B cell (primary cell): ENCODE results near the gene FGD1. TPM values are rescaled to one million over a fixed set of nuclear protein-coding genes. Genes with fewer than 3 reads are reported as not detected.
"Not testable (repeated sequence)": the region's sequence is repeated elsewhere in the genome, so short reads cannot be mapped to it uniquely, and the experiment has no call there.

Experiments used
- ATAC-seq: fragments of 200-7000 bp; cut with Tn5 transposase; one replicate; pipeline ENCODE4 v1.10.0; 2021; ENCODE audit warnings: low read depth, mild to moderate bottlenecking, moderate number of reproducible peaks, moderate library complexity
- CTCF ChIA-PET: fragments of 350-600 bp; sonication (Branson Sonifier 250); formaldehyde crosslinking; loops from one replicate; lab custom pipeline; 2021; ENCODE audit warnings: antibody characterized with exemption, inconsistent platforms; lab: Charles Lee
- POLR2A ChIA-PET: fragments of 350-600 bp; sonication (Branson Sonifier 250); formaldehyde crosslinking; loops from one replicate; lab custom pipeline; 2021; ENCODE audit warnings: antibody characterized with exemption; lab: Charles Lee
- DNase-seq: peaks from one replicate; pipeline ENCODE4 v3.0.0; 2013
- H2AFZ ChIP-seq: 2 replicates; pipeline ENCODE4 v1.6.1; 2012; ENCODE audit warnings: mild to moderate bottlenecking, low read depth, low read length; ENCODE audit not compliant: insufficient read depth, poor library complexity, severe bottlenecking
- H3K27ac ChIP-seq, 2 donors: 1 replicate in 1 of 2; 2 replicates in 1 of 2; pipeline ENCODE4 v1.5.1; 2012 to 2013; ENCODE audit warnings: low read length in 2 of 2, mild to moderate bottlenecking in 2 of 2, moderate library complexity in 1 of 2
- H3K27me3 ChIP-seq, 4 experiments: fragments of 200-600 bp in 1 of 4; sonication (generic) in 1 of 4; replicated peaks in 1 of 4; 1 replicate in 2 of 4; 2 replicates in 2 of 4; pipeline versions ENCODE4 v1.6.1 to v1.7.0; 2013 to 2016; ENCODE audit warnings: low read length in 3 of 4, mild to moderate bottlenecking in 2 of 4, mixed read lengths in 1 of 4, moderate library complexity in 1 of 4; ENCODE audit not compliant: insufficient read depth in 4 of 4, control insufficient read depth in 3 of 4; ENCODE audit errors: control extremely low read depth in 1 of 4
- H3K36me3 ChIP-seq, 2 experiments: replicated peaks in 1 of 2; 1 replicate in 1 of 2; 2 replicates in 1 of 2; pipeline versions ENCODE4 v1.6.1 to v1.7.1; 2013; ENCODE audit warnings: low read length in 1 of 2; ENCODE audit not compliant: insufficient read depth in 2 of 2, control insufficient read depth in 1 of 2; ENCODE audit errors: control extremely low read depth in 1 of 2, extremely low read depth in 1 of 2
- H3K4me1 ChIP-seq, 2 donors: fragments of 200-600 bp in 1 of 2; sonication (generic) in 1 of 2; 1 replicate in 1 of 2; 2 replicates in 1 of 2; pipeline versions ENCODE4 v1.5.1 to v1.6.1; 2013 to 2017; ENCODE audit warnings: low read length in 2 of 2; ENCODE audit not compliant: control insufficient read depth in 2 of 2, insufficient read depth in 2 of 2
- H3K4me2 ChIP-seq: replicated peaks from 2 replicates; pipeline ENCODE3; 2012; ENCODE audit warnings: mild to moderate bottlenecking, low read depth, low read length; ENCODE audit not compliant: poor library complexity, severe bottlenecking
- H3K4me3 ChIP-seq, 5 experiments: fragments of 200-600 bp in 1 of 5; sonication (generic) in 1 of 5; 1 replicate in 3 of 5; 2 replicates in 2 of 5; pipeline versions ENCODE4 v1.5.1 to v1.7.0; 2011 to 2016; ENCODE audit warnings: low read length in 4 of 5, mild to moderate bottlenecking in 4 of 5, low read depth in 2 of 5, control low read depth in 1 of 5, moderate library complexity in 1 of 5; ENCODE audit not compliant: insufficient read depth in 1 of 5; ENCODE audit errors: control extremely low read depth in 1 of 5, extremely low read depth in 1 of 5
- H3K79me2 ChIP-seq: fragments of 200-600 bp; sonication (generic); one replicate; pipeline ENCODE4 v1.6.0; 2016; ENCODE audit warnings: low read length; ENCODE audit not compliant: control insufficient read depth, insufficient read depth
- H3K9ac ChIP-seq: fragments of 200-600 bp; sonication (generic); 2 replicates; pipeline ENCODE4 v1.6.1; 2017; ENCODE audit warnings: mild to moderate bottlenecking, low read length, moderate library complexity
- H3K9me3 ChIP-seq, 3 donors: one replicate each; pipeline versions ENCODE4 v1.6.1 to v1.7.1; 2013; ENCODE audit warnings: low read length in 2 of 3; ENCODE audit not compliant: control insufficient read depth in 2 of 3, insufficient read depth in 1 of 3; ENCODE audit errors: control extremely low read depth in 1 of 3
- H4K20me1 ChIP-seq: 2 replicates; pipeline ENCODE4 v1.6.0; 2012; ENCODE audit warnings: mild to moderate bottlenecking, low read length; ENCODE audit not compliant: insufficient read depth, control insufficient read depth, poor library complexity, severe bottlenecking
- H3K27ac Mint-ChIP-seq: one replicate; pipeline ENCODE4 v1.8.0; 2021; ENCODE audit warnings: mixed read lengths
- H3K27me3 Mint-ChIP-seq: one replicate; pipeline ENCODE4 v1.8.0; 2021; ENCODE audit warnings: mixed read lengths
- H3K4me1 Mint-ChIP-seq: one replicate; pipeline ENCODE4 v1.8.0; 2021; ENCODE audit warnings: mixed read lengths
- H3K4me3 Mint-ChIP-seq: one replicate; pipeline ENCODE4 v1.8.0; 2021; ENCODE audit warnings: mixed read lengths
- H3K9me3 Mint-ChIP-seq: one replicate; pipeline ENCODE4 v1.8.0; 2022; ENCODE audit warnings: mixed read lengths; ENCODE audit not compliant: insufficient read depth
- EZH2 ChIP-seq: IDR thresholded peaks from 2 replicates; pipeline ENCODE4 v1.6.1; 2012; ENCODE audit warnings: borderline replicate concordance, low read depth, mild to moderate bottlenecking, moderate library complexity, low read length; ENCODE audit not compliant: insufficient read depth, poor library complexity, severe bottlenecking
- WGBS: methylation state at CpG from one replicate; pipeline ENCODE4 v1.1.5; 2013; ENCODE audit warnings: missing lambda C conversion rate; ENCODE audit not compliant: insufficient coverage; 5-methylcytosine and 5-hydroxymethylcytosine counted together
- intact Hi-C: fragments of 100-400 bp; cut with micrococcal nuclease; formaldehyde crosslinking; loops from one replicate; pipeline ENCODE4 v1.10.0; 2022
- polyA minus RNA-seq: library from RNA; depleted of rRNA, polyadenylated mRNA; stranded (reverse); fragments of >200 nt; gene quantifications from 2 replicates; pipeline ENCODE4 v1.2.3, GENCODE V29; 2012
- polyA plus RNA-seq: library from polyadenylated mRNA; depleted of rRNA; stranded (reverse); fragments of >200 nt; gene quantifications from 2 replicates; pipeline ENCODE4 v1.2.3, GENCODE V29; 2012
- total RNA-seq, 2 donors: library from RNA; stranded (reverse); fragments of 120-200 nt in 1 of 2; gene quantifications; 1 replicate in 1 of 2; 2 replicates in 1 of 2; pipeline versions ENCODE4 v1.2.3 to v1.2.4, GENCODE V29; 2013 to 2022
- TF ChIP-seq, protein P1 (sequence below): fragments of 200-600 bp; IDR thresholded peaks from one replicate; pipeline ENCODE4 v1.8.0; 2022; ENCODE audit warnings: antibody characterized with exemption, mild to moderate bottlenecking

FGD1 gene
- total RNA-seq (0.12 and 0.20 TPM in 2 replicates), polyA plus RNA-seq (0.03 TPM in 1 of 2 replicates, not detected in the other), polyA minus RNA-seq (not detected in 2 replicates)
- total RNA-seq (2013): 0.12 TPM

DNA sequence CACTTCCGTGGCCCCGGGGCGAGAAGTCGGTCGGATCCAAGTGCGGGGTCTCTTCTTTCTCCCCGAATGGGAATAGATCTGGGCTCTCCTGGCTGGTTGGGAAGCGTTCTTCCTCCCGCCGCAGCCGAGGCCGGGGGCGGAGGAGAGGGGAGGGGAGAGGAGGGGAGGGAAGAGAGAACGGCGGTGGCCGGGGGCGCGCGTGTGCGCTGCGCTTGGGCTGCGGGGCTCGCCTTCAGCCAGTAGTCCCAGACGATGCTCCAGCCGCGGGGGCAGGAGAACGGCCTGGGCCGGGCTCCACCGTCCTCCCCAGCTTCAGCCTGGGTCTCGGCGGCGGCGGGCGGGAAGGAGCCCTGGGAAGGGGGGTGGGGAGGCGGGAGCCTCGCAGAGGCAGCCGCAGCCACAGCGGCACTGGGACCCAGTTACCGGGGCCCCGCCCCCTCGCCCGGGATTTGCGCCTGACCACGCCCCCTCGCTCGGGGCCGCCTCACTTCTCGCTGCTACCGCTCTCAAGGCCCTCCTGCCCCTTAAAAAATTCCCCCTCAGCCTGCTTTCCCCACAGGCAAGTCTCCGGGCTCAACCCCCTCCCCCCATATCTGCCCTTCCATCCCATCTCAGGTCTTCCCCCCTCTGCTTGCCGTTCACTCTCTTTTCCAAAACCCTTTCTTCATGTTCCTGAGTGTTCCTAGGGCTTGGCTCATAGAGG is at the start of gene FGD1:
TSS of gene FGD1 (minus strand) at position 421 of the 703 bp plus-strand sequence. CDS start 802 bp downstream, outside the sequence.
- Histone ChIP-seq H3K27ac (no peak within 1 kb of the TSS), H2AFZ (peak within 1 kb of the TSS; percentile 72), H4K20me1 (no peaks in the 10 kb centered on the region), H3K4me1 (peaks cover 3% of the 10 kb centered on the region in 2 donors), H3K9ac (peak within 1 kb of the TSS; percentile 57), H3K79me2 (no peaks in the 10 kb centered on the region), H3K4me3 (peak within 1 kb of the TSS in 4 of 5 experiments; percentile 32 to 58 (median 49)), H3K4me2 (peak within 1 kb of the TSS; percentile 80), H3K27me3 (peaks cover 0 to 18% (median 4%) of the 10 kb centered on the region in 4 experiments), H3K36me3 (no peaks in the 10 kb centered on the region), H3K9me3 (no peaks in the 10 kb centered on the region)
- 3% methylated on average over 26 of the region's 51 CpGs for WGBS
- Mint-ChIP-seq H3K4me3 (peak within 1 kb of the TSS; percentile 76), H3K27me3 (peaks cover 37% of the 10 kb centered on the region), H3K27ac (no peak within 1 kb of the TSS), H3K9me3 (no peaks in the 10 kb centered on the region), H3K4me1 (peaks cover 3% of the 10 kb centered on the region)
- CTCF ChIA-PET: no interaction called here
- POLR2A ChIA-PET: no interaction called here
- intact Hi-C loops: no loop called here
- TF ChIP-seq EZH2: no peak
- TF ChIP-seq, protein P1, sequence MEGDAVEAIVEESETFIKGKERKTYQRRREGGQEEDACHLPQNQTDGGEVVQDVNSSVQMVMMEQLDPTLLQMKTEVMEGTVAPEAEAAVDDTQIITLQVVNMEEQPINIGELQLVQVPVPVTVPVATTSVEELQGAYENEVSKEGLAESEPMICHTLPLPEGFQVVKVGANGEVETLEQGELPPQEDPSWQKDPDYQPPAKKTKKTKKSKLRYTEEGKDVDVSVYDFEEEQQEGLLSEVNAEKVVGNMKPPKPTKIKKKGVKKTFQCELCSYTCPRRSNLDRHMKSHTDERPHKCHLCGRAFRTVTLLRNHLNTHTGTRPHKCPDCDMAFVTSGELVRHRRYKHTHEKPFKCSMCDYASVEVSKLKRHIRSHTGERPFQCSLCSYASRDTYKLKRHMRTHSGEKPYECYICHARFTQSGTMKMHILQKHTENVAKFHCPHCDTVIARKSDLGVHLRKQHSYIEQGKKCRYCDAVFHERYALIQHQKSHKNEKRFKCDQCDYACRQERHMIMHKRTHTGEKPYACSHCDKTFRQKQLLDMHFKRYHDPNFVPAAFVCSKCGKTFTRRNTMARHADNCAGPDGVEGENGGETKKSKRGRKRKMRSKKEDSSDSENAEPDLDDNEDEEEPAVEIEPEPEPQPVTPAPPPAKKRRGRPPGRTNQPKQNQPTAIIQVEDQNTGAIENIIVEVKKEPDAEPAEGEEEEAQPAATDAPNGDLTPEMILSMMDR: no peak
- peak; percentile 56 for DNase-seq
- ATAC-seq: peak; percentile 54

DNA sequence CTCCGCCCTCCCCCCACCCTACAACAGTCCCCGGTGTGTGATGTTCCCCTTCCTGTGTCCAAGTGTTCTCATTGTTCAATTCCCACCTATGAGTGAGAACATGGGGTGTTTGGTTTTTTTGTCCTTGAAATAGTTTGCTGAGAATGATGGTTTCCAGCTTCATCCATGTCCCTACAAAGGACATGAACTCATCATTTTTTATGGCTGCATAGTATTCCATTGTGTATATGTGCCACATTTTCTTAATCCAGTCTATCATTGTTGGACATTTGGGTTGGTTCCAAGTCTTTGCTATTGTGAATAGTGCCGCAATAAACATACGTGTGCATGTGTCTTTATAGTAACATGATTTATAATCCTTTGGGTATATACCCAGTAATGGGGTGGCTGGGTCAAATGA is 46.2 kb upstream of the FGD1 start:
- H3K4me2 ChIP-seq, ATAC-seq, H3K4me3 Mint-ChIP-seq, H3K27me3 Mint-ChIP-seq, intact Hi-C loops, H3K4me3 ChIP-seq, H3K4me1 Mint-ChIP-seq, H3K9me3 Mint-ChIP-seq, H4K20me1 ChIP-seq, H3K27ac Mint-ChIP-seq, H3K4me1 ChIP-seq, H3K79me2 ChIP-seq, CTCF ChIA-PET, H3K9me3 ChIP-seq, H3K27me3 ChIP-seq, H3K27ac ChIP-seq, H3K9ac ChIP-seq, H2AFZ ChIP-seq, POLR2A ChIA-PET, DNase-seq: not testable (repeated sequence)
- peaks cover 1 to 64% of the 10 kb centered on the region in 2 experiments for H3K36me3 ChIP-seq
- no CpG with 5 or more reads among the region's 4 CpGs for WGBS
